Naive thymus-derived CD4-positive, alpha-beta T cell (primary cell): ENCODE data around the gene ARF1. TPM values are rescaled to one million over a fixed set of nuclear protein-coding genes. Genes with fewer than 3 reads are reported as not detected.
A peak's percentile ranks its signal among the peaks of the same experiment; 100 is the strongest.

ENCODE experiments used
- ATAC-seq: fragments of 150-1000 bp; cut with Tn5 transposase; 2 replicates; pipeline ENCODE4 v1.10.0; 2021; ENCODE audit warnings: mild to moderate bottlenecking, moderate library complexity
- CTCF ChIA-PET: fragments of 350-600 bp; sonication (Branson Sonifier 250); formaldehyde crosslinking; loops from one replicate; lab custom pipeline; 2021; ENCODE audit warnings: antibody characterized with exemption; lab: Charles Lee
- POLR2A ChIA-PET: fragments of 350-600 bp; sonication (Branson Sonifier 250); formaldehyde crosslinking; loops from one replicate; lab custom pipeline; 2021; ENCODE audit warnings: antibody characterized with exemption, inconsistent platforms; lab: Charles Lee
- DNase-seq, 9 donors: peaks; one replicate each; pipeline versions ENCODE4 v3.0.0 to v3.0.0-alpha.2; 2020 to 2022; ENCODE audit warnings: mixed read lengths in 1 of 9
- H3K27ac ChIP-seq: one replicate; pipeline ENCODE4 v1.7.0; 2013; ENCODE audit warnings: mild to moderate bottlenecking, low read depth, low read length, moderate library complexity
- H3K27me3 ChIP-seq, 2 donors: one replicate each; pipeline ENCODE4 v1.7.0; 2013; ENCODE audit warnings: low read length in 2 of 2, mild to moderate bottlenecking in 2 of 2, moderate library complexity in 2 of 2; ENCODE audit not compliant: control insufficient read depth in 2 of 2, insufficient read depth in 2 of 2
- H3K36me3 ChIP-seq, 3 experiments: 1 replicate in 2 of 3; 2 replicates in 1 of 3; pipeline ENCODE4 v1.7.0; 2013; ENCODE audit warnings: low read length in 3 of 3, mild to moderate bottlenecking in 3 of 3, moderate library complexity in 1 of 3; ENCODE audit not compliant: insufficient read depth in 3 of 3, control insufficient read depth in 2 of 3
- H3K4me1 ChIP-seq, 2 donors: one replicate each; pipeline ENCODE4 v1.7.0; 2013; ENCODE audit warnings: low read length in 2 of 2, mild to moderate bottlenecking in 2 of 2, moderate library complexity in 1 of 2; ENCODE audit not compliant: control insufficient read depth in 2 of 2, insufficient read depth in 2 of 2
- H3K4me3 ChIP-seq: 2 replicates; pipeline ENCODE4 v1.7.0; 2013; ENCODE audit warnings: mild to moderate bottlenecking, low read length
- H3K9me3 ChIP-seq, 3 experiments: 1 replicate in 2 of 3; 2 replicates in 1 of 3; pipeline ENCODE4 v1.7.0; 2013; ENCODE audit warnings: low read length in 3 of 3; ENCODE audit not compliant: control insufficient read depth in 2 of 3
- H3K27ac Mint-ChIP-seq, 9 donors: one replicate each; pipeline ENCODE4 v1.8.0; 2020 to 2022; ENCODE audit warnings: mixed read lengths in 9 of 9, mild to moderate bottlenecking in 8 of 9, moderate library complexity in 5 of 9, inconsistent platforms in 2 of 9
- H3K27me3 Mint-ChIP-seq, 5 donors: one replicate each; pipeline ENCODE4 v1.8.0; 2021 to 2022; ENCODE audit warnings: mixed read lengths in 5 of 5, mild to moderate bottlenecking in 1 of 5
- H3K36me3 Mint-ChIP-seq, 5 donors: one replicate each; pipeline ENCODE4 v1.8.0; 2020 to 2022; ENCODE audit warnings: mixed read lengths in 5 of 5, mild to moderate bottlenecking in 3 of 5, inconsistent platforms in 1 of 5
- H3K4me1 Mint-ChIP-seq, 7 donors: one replicate each; pipeline ENCODE4 v1.8.0; 2020 to 2022; ENCODE audit warnings: mixed read lengths in 7 of 7, mild to moderate bottlenecking in 3 of 7, inconsistent platforms in 1 of 7
- H3K4me3 Mint-ChIP-seq, 10 donors: one replicate each; pipeline ENCODE4 v1.8.0; 2020 to 2022; ENCODE audit warnings: mild to moderate bottlenecking in 10 of 10, mixed read lengths in 10 of 10, moderate library complexity in 6 of 10, inconsistent platforms in 2 of 10
- H3K9me3 Mint-ChIP-seq, 11 donors: one replicate each; pipeline ENCODE4 v1.8.0; 2020 to 2022; ENCODE audit warnings: mixed read lengths in 11 of 11, mild to moderate bottlenecking in 4 of 11, inconsistent platforms in 1 of 11, moderate library complexity in 1 of 11
- intact Hi-C, 2 donors: fragments of 100-400 bp; cut with micrococcal nuclease; formaldehyde crosslinking; loops; one replicate each; pipeline ENCODE4 v1.15.1; 2023
- polyA plus RNA-seq, 2 donors: library from polyadenylated mRNA; unstranded; fragments of 300-500 nt; fragmentation: Illumina TruSeq; gene quantifications; one replicate each; pipeline ENCODE4 v1.2.3, GENCODE V29; 2021
- total RNA-seq, 6 experiments: library from RNA in 5 of 6; stranded (reverse) in 5 of 6; gene quantifications; 1 replicate in 5 of 6; 2 replicates in 1 of 6; pipeline ENCODE4 v1.2.3 and lab custom pipeline; 2021 to 2026

The ARF1 gene
- total and polyA plus RNA-seq, 7 experiments from 2014 or later: 198 to 434 (median 344) TPM

- H3K4me1 Mint-ChIP-seq: peaks cover 4 to 27% (median 19%) of the 10 kb centered on the region in 7 donors
- H3K36me3 Mint-ChIP-seq: no peaks in the 10 kb centered on the region
- CTCF ChIA-PET: no interaction called here
- peak overlapping the region in 3 of 9 donors; percentile 42 to 69 (median 48) for H3K27ac Mint-ChIP-seq
- Histone ChIP-seq H3K4me3 (no peak overlapping the region), H3K4me1 (peaks cover 7% of the 10 kb centered on the region in 2 donors), H3K36me3 (peaks cover 0 to 4% (median 0%) of the 10 kb centered on the region in 3 experiments), H3K27ac (no peak overlapping the region), H3K27me3 (no peaks in the 10 kb centered on the region), H3K9me3 (no peaks in the 10 kb centered on the region)
- POLR2A ChIA-PET: interaction anchor here (0.9 to 1.3 kb wide), 2 partner anchors 14 to 34 kb away, joined by 3 read pairs; no protein-coding TSS in a partner anchor
- no peak overlapping the region for H3K4me3 Mint-ChIP-seq
- intact Hi-C loops: no loop called here
- ATAC-seq: no peak
- H3K27me3 Mint-ChIP-seq: no peaks in the 10 kb centered on the region
- no peak for DNase-seq
- no peaks in the 10 kb centered on the region for H3K9me3 Mint-ChIP-seq
Observed at GRCh38 chr1:228077565-228078330, 4.8 kb upstream of the ARF1 start.

GRCh38 chr1:228079013-228079412 lies 3.5 kb upstream of the ARF1 start:
- H3K36me3 ChIP-seq: peaks cover 0 to 11% (median 0%) of the 10 kb centered on the region in 3 experiments
- intact Hi-C loops: no loop called here
- Mint-ChIP-seq H3K27ac (peak overlapping the region in 3 of 9 donors; percentile 26 to 65 (median 33)), H3K4me1 (peaks cover 10 to 33% (median 25%) of the 10 kb centered on the region in 7 donors), H3K9me3 (no peaks in the 10 kb centered on the region), H3K4me3 (peak overlapping the region in 2 of 10 donors; percentile 58 to 80), H3K27me3 (no peaks in the 10 kb centered on the region), H3K36me3 (peaks cover 0 to 8% (median 0%) of the 10 kb centered on the region in 5 donors)
- H3K4me1 ChIP-seq: peaks cover 9 to 10% of the 10 kb centered on the region in 2 donors
- CTCF ChIA-PET: no interaction called here
- ATAC-seq: no peak
- no peak overlapping the region for H3K27ac ChIP-seq
- DNase-seq: no peak
- no peaks in the 10 kb centered on the region for H3K9me3 ChIP-seq
- H3K27me3 ChIP-seq: no peaks in the 10 kb centered on the region
- POLR2A ChIA-PET: interaction anchor here (1.3 kb wide), 1 partner anchor 33 kb away, joined by 3 read pairs; no protein-coding TSS in a partner anchor
- no peak overlapping the region for H3K4me3 ChIP-seq

GRCh38 chr1:228079601-228080263 lies 2.8 kb upstream of the ARF1 start:
- no peak overlapping the region for H3K27ac ChIP-seq
- POLR2A ChIA-PET: interaction anchor here (1.2 kb wide), 1 partner anchor 19 kb away, joined by 4 read pairs; no protein-coding TSS in a partner anchor
- Mint-ChIP-seq H3K9me3 (no peaks in the 10 kb centered on the region), H3K4me1 (peaks cover 17 to 40% (median 29%) of the 10 kb centered on the region in 7 donors), H3K4me3 (peak overlapping the region in 5 of 10 donors; percentile 38 to 97 (median 58)), H3K36me3 (peaks cover 0 to 14% (median 0%) of the 10 kb centered on the region in 5 donors), H3K27me3 (no peaks in the 10 kb centered on the region), H3K27ac (peak overlapping the region in 2 of 9 donors; percentile 5 to 69)
- no peaks in the 10 kb centered on the region for H3K27me3 ChIP-seq
- CTCF ChIA-PET: no interaction called here
- peaks cover 16 to 17% of the 10 kb centered on the region in 2 donors for H3K4me1 ChIP-seq
- no peak overlapping the region for H3K4me3 ChIP-seq
- H3K9me3 ChIP-seq: no peaks in the 10 kb centered on the region
- no peak for ATAC-seq
- peaks cover 0 to 11% (median 0%) of the 10 kb centered on the region in 3 experiments for H3K36me3 ChIP-seq
- intact Hi-C loops: loop anchor here in 1 of 2 donors (10.0 kb wide), 2 partner anchors 1135 to 1345 kb away; partner anchors contain the start of genes COQ8A and ITPKB
- DNase-seq: no peak

GRCh38 chr1:228081144-228081543 lies 1.4 kb upstream of the ARF1 start:
- Histone ChIP-seq H3K27ac (peak overlapping the region; percentile 97), H3K4me3 (peak overlapping the region; percentile 88), H3K9me3 (no peaks in the 10 kb centered on the region), H3K27me3 (no peaks in the 10 kb centered on the region), H3K4me1 (peaks cover 30 to 31% of the 10 kb centered on the region in 2 donors), H3K36me3 (peaks cover 0 to 11% (median 0%) of the 10 kb centered on the region in 3 experiments)
- no peak for DNase-seq
- H3K9me3 Mint-ChIP-seq: no peaks in the 10 kb centered on the region
- H3K4me3 Mint-ChIP-seq: peak overlapping the region; percentile 72 to 97 (median 88)
- CTCF ChIA-PET: no interaction called here
- no peaks in the 10 kb centered on the region for H3K27me3 Mint-ChIP-seq
- H3K4me1 Mint-ChIP-seq: peaks cover 27 to 54% (median 41%) of the 10 kb centered on the region in 7 donors
- intact Hi-C loops: loop anchor here in 1 of 2 donors (10.0 kb wide), 2 partner anchors 1136 to 1346 kb away; partner anchors contain the start of genes COQ8A and ITPKB
- POLR2A ChIA-PET: interaction anchor here (1.0 to 1.6 kb wide), 6 partner anchors 9 to 85 kb away, joined by 3 to 8 read pairs (median 6); partner anchors contain the start of genes GUK1 and IBA57
- no peak for ATAC-seq
- peak overlapping the region; percentile 34 to 83 (median 80) for H3K27ac Mint-ChIP-seq
- peaks cover 0 to 17% (median 0%) of the 10 kb centered on the region in 5 donors for H3K36me3 Mint-ChIP-seq

- ChIA-PET POLR2A (interaction anchor here (0.6 to 2.5 kb wide), 20 partner anchors 8 to 1259 kb away, joined by 3 to 9 read pairs (median 4); partner anchors contain the start of genes C1orf35, GUK1, IBA57 and MRPL55), CTCF (interaction anchor here (1.4 kb wide), 1 partner anchor 28 kb away, joined by 3 read pairs; the partner anchor contains the start of gene MRPL55)
- intact Hi-C loops: loop anchor here (1.0 to 10.0 kb wide), 17 partner anchors 22 to 1347 kb away; partner anchors contain the start of genes C1orf35 (in 2 of the 2), GUK1 (in 2 of the 2), JMJD4 (in 2 of the 2) and MRPL55 (in 2 of the 2)
- ATAC-seq (no peak), DNase-seq (no peak)
- H3K4me3 ChIP-seq: peak overlapping the region; percentile 88
- Mint-ChIP-seq H3K9me3 (no peaks in the 10 kb centered on the region), H3K27ac (peak overlapping the region; percentile 41 to 97 (median 81)), H3K4me3 (peak overlapping the region; percentile 73 to 97 (median 88)), H3K4me1 (peaks cover 31 to 60% (median 46%) of the 10 kb centered on the region in 7 donors), H3K36me3 (peaks cover 0 to 17% (median 0%) of the 10 kb centered on the region in 5 donors), H3K27me3 (no peaks in the 10 kb centered on the region)
- no peaks in the 10 kb centered on the region for H3K27me3 ChIP-seq
- H3K4me1 ChIP-seq: peaks cover 35 to 37% of the 10 kb centered on the region in 2 donors
- H3K27ac ChIP-seq: peak overlapping the region; percentile 97
- H3K36me3 ChIP-seq: peaks cover 0 to 11% (median 0%) of the 10 kb centered on the region in 3 experiments
- no peaks in the 10 kb centered on the region for H3K9me3 ChIP-seq
Observed at GRCh38 chr1:228081578-228082213, 812 bp upstream of the ARF1 start.
